Measurements from ENCODE around the gene ABLIM2. TPM values are rescaled to one million over a fixed set of nuclear protein-coding genes. Genes with fewer than 3 reads are reported as not detected.

ABLIM2 gene
- total RNA-seq, 4 donors from 2014 or later = 177 to 281 (median 244) TPM

- DNase-seq = no peak
Observed at GRCh38 chr4:8148159-8148558, 10.5 kb downstream of the ABLIM2 start.

GRCh38 chr4:8147231-8147970 is 11.2 kb downstream of the ABLIM2 start:
- H3K27ac ChIP-seq = peak overlapping the region; percentile 94 to 99 (median 96)
- peaks cover 40 to 54% of the 10 kb centered on the region in 2 donors for H3K4me1 ChIP-seq
- intact Hi-C loops (cut with DNase I; ENCODE audit: low total_unique reads) = no loop called here
- H3K36me3 ChIP-seq = peaks cover 0 to 7% of the 10 kb centered on the region in 2 donors
- H3K27me3 ChIP-seq = no peaks in the 10 kb centered on the region
- in situ Hi-C loops (cut with MboI; ENCODE audit: low sequenced_read_pairs in 4 of 4) = no loop called here
- H3K9me3 ChIP-seq = no peaks in the 10 kb centered on the region
- DNase-seq (no peak), ATAC-seq (no peak)
- TF ChIP-seq CTCF (IDR thresholded peaks at IDR 0.05 in 4 of 5, conservative IDR thresholded peaks at IDR 0.05 in 1 of 5) (no peak), POLR2A (IDR thresholded peaks at IDR 0.05) (no peak)
- no peak overlapping the region for H3K4me3 ChIP-seq

More at GRCh38 chr4:8148159-8148558, 10.5 kb downstream of the ABLIM2 start:
- Histone ChIP-seq H3K27me3 (no peaks in the 10 kb centered on the region), H3K27ac (peak overlapping the region; percentile 94 to 99 (median 96)), H3K4me1 (peaks cover 38 to 53% of the 10 kb centered on the region in 2 donors), H3K4me3 (no peak overlapping the region), H3K9me3 (no peaks in the 10 kb centered on the region), H3K36me3 (peaks cover 0 to 7% of the 10 kb centered on the region in 2 donors)
- no peak for TF ChIP-seq CTCF (IDR thresholded peaks at IDR 0.05 in 4 of 5, conservative IDR thresholded peaks at IDR 0.05 in 1 of 5)
- TF ChIP-seq POLR2A (IDR thresholded peaks at IDR 0.05) = no peak
- intact Hi-C loops (cut with DNase I; ENCODE audit: low total_unique reads) (no loop called here), in situ Hi-C loops (cut with MboI; ENCODE audit: low sequenced_read_pairs in 4 of 4) (no loop called here)
- ATAC-seq = no peak

- peaks cover 49 to 60% of the 10 kb centered on the region in 2 donors for H3K4me1 ChIP-seq
- ATAC-seq = no peak
- DNase-seq = no peak
- in situ Hi-C loops (cut with MboI; ENCODE audit: low sequenced_read_pairs in 4 of 4) (no loop called here), intact Hi-C loops (cut with DNase I; ENCODE audit: low total_unique reads) (no loop called here)
- H3K4me3 ChIP-seq = no peak overlapping the region
- peak overlapping the region; percentile 94 to 99 (median 96) for H3K27ac ChIP-seq
- H3K36me3 ChIP-seq = peaks cover 0 to 7% of the 10 kb centered on the region in 2 donors
- H3K27me3 ChIP-seq = no peaks in the 10 kb centered on the region
- no peaks in the 10 kb centered on the region for H3K9me3 ChIP-seq
- TF ChIP-seq POLR2A (IDR thresholded peaks at IDR 0.05) (no peak), CTCF (IDR thresholded peaks at IDR 0.05 in 4 of 5, conservative IDR thresholded peaks at IDR 0.05 in 1 of 5) (no peak)
Observed at GRCh38 chr4:8146157-8146556, 12.5 kb downstream of the ABLIM2 start.

- Histone ChIP-seq H3K4me1 (peaks cover 52 to 63% of the 10 kb centered on the region in 2 donors), H3K27me3 (no peaks in the 10 kb centered on the region), H3K9me3 (no peaks in the 10 kb centered on the region), H3K4me3 (peak overlapping the region; percentile 2 to 30 (median 21)), H3K27ac (peak overlapping the region; percentile 94 to 99 (median 96)), H3K36me3 (peaks cover 0 to 7% of the 10 kb centered on the region in 2 donors)
- ATAC-seq (peak; percentile 40 to 58), DNase-seq (peak; percentile 75 to 89)
- in situ Hi-C loops (cut with MboI; ENCODE audit: low sequenced_read_pairs in 4 of 4) (no loop called here), intact Hi-C loops (cut with DNase I; ENCODE audit: low total_unique reads) (loop anchor here (1.0 kb wide), 1 partner anchor 21 kb away; no protein-coding TSS in a partner anchor)
- TF ChIP-seq POLR2A (IDR thresholded peaks at IDR 0.05) = peak; percentile 61 to 78
- TF ChIP-seq CTCF (IDR thresholded peaks at IDR 0.05 in 4 of 5, conservative IDR thresholded peaks at IDR 0.05 in 1 of 5) = peak in 1 of 5 experiments; percentile 23
Observed at GRCh38 chr4:8144359-8144758, 14.3 kb downstream of the ABLIM2 start.

All from gastrocnemius medialis (tissue), 4 donors.